ENCODE results near the gene CTSL.
"Not testable (repeated sequence)": the region's sequence is repeated elsewhere in the genome, so short reads cannot be mapped to it uniquely, and the experiment has no call there.

The CTSL gene

GRCh38 chr9:87750726-87751125 lies 24.8 kb downstream of the CTSL start:
- DNase-seq (ENCODE audit: low read depth, low spot score), result no peak
- Histone ChIP-seq H3K9me3 (ENCODE audit: low read depth, low read length) (no peaks in the 10 kb centered on the region), H3K27ac (no peak overlapping the region), H3K4me3 (no peak overlapping the region), H3K36me3 (ENCODE audit: insufficient read depth, low read length) (no peaks in the 10 kb centered on the region), H3K9ac (ENCODE audit: insufficient read length) (no peak overlapping the region)
- TF ChIP-seq POLR2AphosphoS5 (IDR thresholded peaks at IDR 0.05; ENCODE audit: borderline replicate concordance, low read depth, low read length) (no peak), FOXP2 (optimal IDR thresholded peaks at IDR 0.05; ENCODE audit: control extremely low read depth, extremely low read length, insufficient read depth) (no peak), EZH2 (IDR thresholded peaks at IDR 0.05) (no peak)

GRCh38 chr9:87751423-87751822 lies 25.5 kb downstream of the CTSL start:
- H3K9me3 ChIP-seq (ENCODE audit: low read depth, low read length), result no peaks in the 10 kb centered on the region
- no peak overlapping the region for H3K27ac ChIP-seq
- no peaks in the 10 kb centered on the region for H3K36me3 ChIP-seq (ENCODE audit: insufficient read depth, low read length)
- DNase-seq (ENCODE audit: low read depth, low spot score), result no peak
- H3K4me3 ChIP-seq, result no peak overlapping the region
- TF ChIP-seq POLR2AphosphoS5 (IDR thresholded peaks at IDR 0.05; ENCODE audit: borderline replicate concordance, low read depth, low read length), result no peak
- TF ChIP-seq FOXP2 (optimal IDR thresholded peaks at IDR 0.05; ENCODE audit: control extremely low read depth, extremely low read length, insufficient read depth), result no peak
- no peak for TF ChIP-seq EZH2 (IDR thresholded peaks at IDR 0.05)
- H3K9ac ChIP-seq (ENCODE audit: insufficient read length), result no peak overlapping the region

- Histone ChIP-seq H3K27ac (no peak overlapping the region), H3K9me3 (ENCODE audit: low read depth, low read length) (no peaks in the 10 kb centered on the region), H3K36me3 (ENCODE audit: insufficient read depth, low read length) (no peaks in the 10 kb centered on the region), H3K9ac (ENCODE audit: insufficient read length) (no peak overlapping the region), H3K4me3 (no peak overlapping the region)
- TF ChIP-seq POLR2AphosphoS5 (IDR thresholded peaks at IDR 0.05; ENCODE audit: borderline replicate concordance, low read depth, low read length), result no peak
- TF ChIP-seq EZH2 (IDR thresholded peaks at IDR 0.05), result no peak
- TF ChIP-seq FOXP2 (optimal IDR thresholded peaks at IDR 0.05; ENCODE audit: control extremely low read depth, extremely low read length, insufficient read depth), result no peak
- no peak for DNase-seq (ENCODE audit: low read depth, low spot score)
These were observed 25.9 kb downstream of the CTSL start for GRCh38 chr9:87751868-87752267.

- no peaks in the 10 kb centered on the region for H3K9me3 ChIP-seq (ENCODE audit: low read depth, low read length)
- H3K36me3 ChIP-seq (ENCODE audit: insufficient read depth, low read length), result no peaks in the 10 kb centered on the region
- H3K9ac ChIP-seq (ENCODE audit: insufficient read length), result no peak overlapping the region
- no peak overlapping the region for H3K4me3 ChIP-seq
- H3K27ac ChIP-seq, result no peak overlapping the region
- TF ChIP-seq EZH2 (IDR thresholded peaks at IDR 0.05), result no peak
- no peak for TF ChIP-seq POLR2AphosphoS5 (IDR thresholded peaks at IDR 0.05; ENCODE audit: borderline replicate concordance, low read depth, low read length)
- TF ChIP-seq FOXP2 (optimal IDR thresholded peaks at IDR 0.05; ENCODE audit: control extremely low read depth, extremely low read length, insufficient read depth), result no peak
- no peak for DNase-seq (ENCODE audit: low read depth, low spot score)
These were observed 27.4 kb downstream of the CTSL start for GRCh38 chr9:87753313-87753712.

GRCh38 chr9:87758330-87758729 lies 32.4 kb downstream of the CTSL start:
- not testable (repeated sequence) for H3K9me3 ChIP-seq (ENCODE audit: low read depth, low read length); H3K27ac ChIP-seq; H3K36me3 ChIP-seq (ENCODE audit: insufficient read depth, low read length); H3K4me3 ChIP-seq; H3K9ac ChIP-seq (ENCODE audit: insufficient read length); DNase-seq (ENCODE audit: low read depth, low spot score)

- not testable (repeated sequence) for H3K36me3 ChIP-seq (ENCODE audit: insufficient read depth, low read length); DNase-seq (ENCODE audit: low read depth, low spot score); H3K9ac ChIP-seq (ENCODE audit: insufficient read length); H3K27ac ChIP-seq; H3K4me3 ChIP-seq; H3K9me3 ChIP-seq (ENCODE audit: low read depth, low read length)
These were observed 34.1 kb downstream of the CTSL start for GRCh38 chr9:87759980-87760379.

- TF ChIP-seq POLR2AphosphoS5 (IDR thresholded peaks at IDR 0.05; ENCODE audit: borderline replicate concordance, low read depth, low read length) (no peak), FOXP2 (optimal IDR thresholded peaks at IDR 0.05; ENCODE audit: control extremely low read depth, extremely low read length, insufficient read depth) (no peak), EZH2 (IDR thresholded peaks at IDR 0.05) (no peak)
- H3K27ac ChIP-seq, result no peak overlapping the region
These were observed 34.6 kb downstream of the CTSL start for GRCh38 chr9:87760529-87760928.

GRCh38 chr9:87763286-87763685 lies 37.4 kb downstream of the CTSL start:
- TF ChIP-seq FOXP2 (optimal IDR thresholded peaks at IDR 0.05; ENCODE audit: control extremely low read depth, extremely low read length, insufficient read depth), result no peak
- TF ChIP-seq POLR2AphosphoS5 (IDR thresholded peaks at IDR 0.05; ENCODE audit: borderline replicate concordance, low read depth, low read length), result no peak
- no peak for TF ChIP-seq EZH2 (IDR thresholded peaks at IDR 0.05)

More at GRCh38 chr9:87760529-87760928, 34.6 kb downstream of the CTSL start:
- H3K36me3 ChIP-seq (ENCODE audit: insufficient read depth, low read length), result no peaks in the 10 kb centered on the region
- H3K9ac ChIP-seq (ENCODE audit: insufficient read length), result no peak overlapping the region
- no peak for DNase-seq (ENCODE audit: low read depth, low spot score)
- no peaks in the 10 kb centered on the region for H3K9me3 ChIP-seq (ENCODE audit: low read depth, low read length)
- H3K4me3 ChIP-seq, result no peak overlapping the region

GRCh38 chr9:87765521-87765920 lies 39.6 kb downstream of the CTSL start:
- no peak for DNase-seq (ENCODE audit: low read depth, low spot score)
- Histone ChIP-seq H3K36me3 (ENCODE audit: insufficient read depth, low read length) (no peaks in the 10 kb centered on the region), H3K9me3 (ENCODE audit: low read depth, low read length) (no peaks in the 10 kb centered on the region), H3K4me3 (no peak overlapping the region), H3K9ac (ENCODE audit: insufficient read length) (no peak overlapping the region), H3K27ac (no peak overlapping the region)
- TF ChIP-seq FOXP2 (optimal IDR thresholded peaks at IDR 0.05; ENCODE audit: control extremely low read depth, extremely low read length, insufficient read depth), result no peak
- no peak for TF ChIP-seq EZH2 (IDR thresholded peaks at IDR 0.05)
- no peak for TF ChIP-seq POLR2AphosphoS5 (IDR thresholded peaks at IDR 0.05; ENCODE audit: borderline replicate concordance, low read depth, low read length)

More at GRCh38 chr9:87763286-87763685, 37.4 kb downstream of the CTSL start:
- Histone ChIP-seq H3K9me3 (ENCODE audit: low read depth, low read length) (no peaks in the 10 kb centered on the region), H3K9ac (ENCODE audit: insufficient read length) (no peak overlapping the region), H3K4me3 (no peak overlapping the region), H3K27ac (no peak overlapping the region), H3K36me3 (ENCODE audit: insufficient read depth, low read length) (no peaks in the 10 kb centered on the region)
- no peak for DNase-seq (ENCODE audit: low read depth, low spot score)
